HEK293 (cell line): Measurements from ENCODE around the gene MYL6B.

ENCODE experiments used
- GLI4 ChIP-seq: fragments of 450-650 bp; formaldehyde crosslinking; IDR thresholded peaks from 2 replicates; pipeline ENCODE4 v1.5.1; 2016; ENCODE audit warnings: missing biosample characterization, missing genetic modification characterization
- IKZF3 ChIP-seq: fragments of 450-650 bp; IDR thresholded peaks from 2 replicates; pipeline ENCODE4 v1.5.0; 2018; ENCODE audit warnings: missing biosample characterization, mild to moderate bottlenecking, missing genetic modification characterization, moderate library complexity
- ZBTB7A ChIP-seq: fragments of 450-650 bp; formaldehyde crosslinking; IDR thresholded peaks from 2 replicates; pipeline ENCODE4 v1.5.1; 2016; ENCODE audit warnings: low read depth, missing biosample characterization, missing genetic modification characterization
- ZFP41 ChIP-seq: fragments of 450-650 bp; formaldehyde crosslinking; IDR thresholded peaks from 2 replicates; pipeline ENCODE4 v1.5.1; 2016; ENCODE audit warnings: missing biosample characterization, missing genetic modification characterization, borderline replicate concordance
- ZNF132 ChIP-seq: fragments of 450-650 bp; formaldehyde crosslinking; IDR thresholded peaks from 2 replicates; pipeline ENCODE4 v1.5.1; 2017; ENCODE audit warnings: missing biosample characterization, missing genetic modification characterization, borderline replicate concordance
- ZNF146 ChIP-seq: fragments of 450-650 bp; formaldehyde crosslinking; IDR thresholded peaks from 2 replicates; pipeline ENCODE4 v1.5.1; 2016; ENCODE audit warnings: missing biosample characterization, missing genetic modification characterization
- ZNF157 ChIP-seq: fragments of 450-650 bp; formaldehyde crosslinking; IDR thresholded peaks from 2 replicates; pipeline ENCODE4 v1.5.1; 2016; ENCODE audit warnings: missing biosample characterization, missing genetic modification characterization
- ZNF23 ChIP-seq: fragments of 450-650 bp; formaldehyde crosslinking; IDR thresholded peaks from 2 replicates; pipeline ENCODE4 v1.5.1; 2016; ENCODE audit warnings: missing biosample characterization, missing genetic modification characterization, borderline replicate concordance
- ZNF37A ChIP-seq: fragments of 450-650 bp; IDR thresholded peaks from 2 replicates; pipeline ENCODE4 v1.5.1; 2018; ENCODE audit warnings: missing biosample characterization, missing genetic modification characterization
- ZNF394 ChIP-seq: fragments of 450-650 bp; formaldehyde crosslinking; IDR thresholded peaks from 2 replicates; pipeline ENCODE4 v1.5.1; 2016; ENCODE audit warnings: missing biosample characterization, missing genetic modification characterization, mild to moderate bottlenecking, moderate library complexity, borderline replicate concordance
- ZNF473 ChIP-seq: fragments of 450-650 bp; formaldehyde crosslinking; IDR thresholded peaks from 2 replicates; pipeline ENCODE4 v1.5.1; 2017; ENCODE audit warnings: missing biosample characterization, missing genetic modification characterization
- ZNF514 ChIP-seq: fragments of 450-650 bp; formaldehyde crosslinking; IDR thresholded peaks from 2 replicates; pipeline ENCODE4 v1.5.1; 2016; ENCODE audit warnings: missing biosample characterization, missing genetic modification characterization
- ZNF558 ChIP-seq: fragments of 450-650 bp; formaldehyde crosslinking; IDR thresholded peaks from 2 replicates; pipeline ENCODE4 v1.5.1; 2016; ENCODE audit warnings: missing biosample characterization, missing genetic modification characterization
- ZNF561 ChIP-seq: fragments of 450-650 bp; IDR thresholded peaks from 2 replicates; pipeline ENCODE4 v1.5.1; 2018; ENCODE audit warnings: missing biosample characterization, missing genetic modification characterization, borderline replicate concordance
- ZNF654 ChIP-seq: fragments of 450-650 bp; formaldehyde crosslinking; IDR thresholded peaks from 2 replicates; pipeline ENCODE4 v1.5.1; 2016; ENCODE audit warnings: low read depth, missing biosample characterization, missing genetic modification characterization
- ZNF76 ChIP-seq: fragments of 450-650 bp; formaldehyde crosslinking; IDR thresholded peaks from 2 replicates; pipeline ENCODE4; 2016; ENCODE audit warnings: low read depth, missing biosample characterization, missing genetic modification characterization, borderline replicate concordance
- ZNF785 ChIP-seq: fragments of 450-650 bp; formaldehyde crosslinking; IDR thresholded peaks from 2 replicates; pipeline ENCODE4 v1.5.1; 2016; ENCODE audit warnings: missing biosample characterization, missing genetic modification characterization
- TF ChIP-seq, protein P1 (sequence below): fragments of 450-650 bp; formaldehyde crosslinking; IDR thresholded peaks from 2 replicates; pipeline ENCODE4 v1.5.1; 2017; ENCODE audit warnings: missing biosample characterization, missing genetic modification characterization
- TF ChIP-seq, protein P2 (sequence below): fragments of 450-650 bp; formaldehyde crosslinking; IDR thresholded peaks from 2 replicates; pipeline ENCODE4 v1.5.1; 2016; ENCODE audit warnings: missing biosample characterization, missing genetic modification characterization
- TF ChIP-seq, protein P3 (sequence below): fragments of 450-650 bp; formaldehyde crosslinking; conservative IDR thresholded peaks from 2 replicates; pipeline ENCODE4 v1.5.1; 2016; ENCODE audit warnings: low read depth, missing biosample characterization, missing genetic modification characterization
- TF ChIP-seq, protein P4 (sequence below): fragments of 450-650 bp; formaldehyde crosslinking; IDR thresholded peaks from 2 replicates; pipeline ENCODE4 v1.5.1; 2016; ENCODE audit warnings: missing biosample characterization, missing genetic modification characterization
- TF ChIP-seq, protein P5 (sequence below): fragments of 450-650 bp; formaldehyde crosslinking; IDR thresholded peaks from 2 replicates; pipeline ENCODE4 v1.5.0; 2017; ENCODE audit warnings: missing biosample characterization, missing genetic modification characterization, borderline replicate concordance
- TF ChIP-seq, protein P6 (sequence below): fragments of 450-650 bp; formaldehyde crosslinking; IDR thresholded peaks from 2 replicates; pipeline ENCODE4 v1.5.1; 2016; ENCODE audit warnings: missing biosample characterization, missing genetic modification characterization

The MYL6B gene

DNA sequence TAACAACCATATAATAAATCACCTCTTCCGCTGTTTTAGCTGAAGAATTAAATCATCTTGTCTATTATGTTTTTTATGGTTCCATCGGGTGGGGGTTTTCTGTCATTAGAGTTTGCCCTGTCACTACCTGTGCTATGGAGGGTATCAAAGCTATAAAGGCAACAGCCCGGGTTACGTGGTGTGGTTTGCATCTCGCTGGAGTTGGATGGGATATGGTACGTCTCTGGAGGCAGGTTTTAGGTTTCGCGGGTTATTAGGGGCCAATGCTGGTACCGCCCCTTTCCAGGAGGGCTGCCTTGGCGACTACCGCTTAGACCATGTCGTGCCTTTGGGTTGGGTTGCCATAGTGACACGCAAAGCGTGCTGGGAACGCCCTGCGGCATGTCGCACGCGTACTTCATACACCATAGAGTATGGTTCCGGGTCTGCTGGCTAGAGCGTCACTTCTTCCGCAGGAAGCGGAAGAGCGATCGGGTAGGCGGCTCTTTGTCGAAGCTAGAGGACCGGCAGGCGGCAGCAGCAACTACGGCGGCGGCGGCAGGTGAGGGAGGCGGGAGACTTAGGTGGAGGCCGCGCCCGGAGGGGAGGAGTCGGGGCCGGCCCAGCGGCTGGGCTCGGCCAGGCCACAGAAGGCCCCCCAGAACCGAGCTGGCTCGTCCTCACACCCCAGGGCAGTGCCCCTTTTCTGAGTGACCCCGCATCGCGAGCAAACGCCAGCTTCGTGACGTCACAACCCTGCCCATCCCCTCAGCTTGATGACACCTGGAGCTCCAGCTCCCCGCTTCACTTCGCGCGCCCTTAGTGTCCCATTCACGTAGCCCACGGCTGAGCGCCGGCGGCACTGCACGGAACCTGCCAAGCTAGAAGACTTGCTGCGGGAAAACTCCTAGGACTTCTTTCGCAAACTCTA, 34.4 kb upstream of the MYL6B start, which contains the start of gene ZC3H10 (continued):
- no peak for TF ChIP-seq ZNF23 (tag by site-specific recombination)
- TF ChIP-seq, protein P1, sequence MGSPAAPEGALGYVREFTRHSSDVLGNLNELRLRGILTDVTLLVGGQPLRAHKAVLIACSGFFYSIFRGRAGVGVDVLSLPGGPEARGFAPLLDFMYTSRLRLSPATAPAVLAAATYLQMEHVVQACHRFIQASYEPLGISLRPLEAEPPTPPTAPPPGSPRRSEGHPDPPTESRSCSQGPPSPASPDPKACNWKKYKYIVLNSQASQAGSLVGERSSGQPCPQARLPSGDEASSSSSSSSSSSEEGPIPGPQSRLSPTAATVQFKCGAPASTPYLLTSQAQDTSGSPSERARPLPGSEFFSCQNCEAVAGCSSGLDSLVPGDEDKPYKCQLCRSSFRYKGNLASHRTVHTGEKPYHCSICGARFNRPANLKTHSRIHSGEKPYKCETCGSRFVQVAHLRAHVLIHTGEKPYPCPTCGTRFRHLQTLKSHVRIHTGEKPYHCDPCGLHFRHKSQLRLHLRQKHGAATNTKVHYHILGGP (tag by site-specific recombination) = no peak
- 0 out of 2 replicates have a peak, but pooled peaks have one; percentile 8 for TF ChIP-seq ZNF146 (tag by site-specific recombination)
- no peak for TF ChIP-seq ZNF473
- no peak for TF ChIP-seq ZNF37A
- TF ChIP-seq, protein P2, sequence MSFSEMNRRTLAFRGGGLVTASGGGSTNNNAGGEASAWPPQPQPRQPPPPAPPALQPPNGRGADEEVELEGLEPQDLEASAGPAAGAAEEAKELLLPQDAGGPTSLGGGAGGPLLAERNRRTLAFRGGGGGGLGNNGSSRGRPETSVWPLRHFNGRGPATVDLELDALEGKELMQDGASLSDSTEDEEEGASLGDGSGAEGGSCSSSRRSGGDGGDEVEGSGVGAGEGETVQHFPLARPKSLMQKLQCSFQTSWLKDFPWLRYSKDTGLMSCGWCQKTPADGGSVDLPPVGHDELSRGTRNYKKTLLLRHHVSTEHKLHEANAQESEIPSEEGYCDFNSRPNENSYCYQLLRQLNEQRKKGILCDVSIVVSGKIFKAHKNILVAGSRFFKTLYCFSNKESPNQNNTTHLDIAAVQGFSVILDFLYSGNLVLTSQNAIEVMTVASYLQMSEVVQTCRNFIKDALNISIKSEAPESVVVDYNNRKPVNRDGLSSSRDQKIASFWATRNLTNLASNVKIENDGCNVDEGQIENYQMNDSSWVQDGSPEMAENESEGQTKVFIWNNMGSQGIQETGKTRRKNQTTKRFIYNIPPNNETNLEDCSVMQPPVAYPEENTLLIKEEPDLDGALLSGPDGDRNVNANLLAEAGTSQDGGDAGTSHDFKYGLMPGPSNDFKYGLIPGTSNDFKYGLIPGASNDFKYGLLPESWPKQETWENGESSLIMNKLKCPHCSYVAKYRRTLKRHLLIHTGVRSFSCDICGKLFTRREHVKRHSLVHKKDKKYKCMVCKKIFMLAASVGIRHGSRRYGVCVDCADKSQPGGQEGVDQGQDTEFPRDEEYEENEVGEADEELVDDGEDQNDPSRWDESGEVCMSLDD = peak; percentile 93
- peak; percentile 34 for TF ChIP-seq ZNF561
- TF ChIP-seq ZNF654 (tag by site-specific recombination) = peak; percentile 10; the same call in 1 of the 2 replicates
- TF ChIP-seq, protein P3, sequence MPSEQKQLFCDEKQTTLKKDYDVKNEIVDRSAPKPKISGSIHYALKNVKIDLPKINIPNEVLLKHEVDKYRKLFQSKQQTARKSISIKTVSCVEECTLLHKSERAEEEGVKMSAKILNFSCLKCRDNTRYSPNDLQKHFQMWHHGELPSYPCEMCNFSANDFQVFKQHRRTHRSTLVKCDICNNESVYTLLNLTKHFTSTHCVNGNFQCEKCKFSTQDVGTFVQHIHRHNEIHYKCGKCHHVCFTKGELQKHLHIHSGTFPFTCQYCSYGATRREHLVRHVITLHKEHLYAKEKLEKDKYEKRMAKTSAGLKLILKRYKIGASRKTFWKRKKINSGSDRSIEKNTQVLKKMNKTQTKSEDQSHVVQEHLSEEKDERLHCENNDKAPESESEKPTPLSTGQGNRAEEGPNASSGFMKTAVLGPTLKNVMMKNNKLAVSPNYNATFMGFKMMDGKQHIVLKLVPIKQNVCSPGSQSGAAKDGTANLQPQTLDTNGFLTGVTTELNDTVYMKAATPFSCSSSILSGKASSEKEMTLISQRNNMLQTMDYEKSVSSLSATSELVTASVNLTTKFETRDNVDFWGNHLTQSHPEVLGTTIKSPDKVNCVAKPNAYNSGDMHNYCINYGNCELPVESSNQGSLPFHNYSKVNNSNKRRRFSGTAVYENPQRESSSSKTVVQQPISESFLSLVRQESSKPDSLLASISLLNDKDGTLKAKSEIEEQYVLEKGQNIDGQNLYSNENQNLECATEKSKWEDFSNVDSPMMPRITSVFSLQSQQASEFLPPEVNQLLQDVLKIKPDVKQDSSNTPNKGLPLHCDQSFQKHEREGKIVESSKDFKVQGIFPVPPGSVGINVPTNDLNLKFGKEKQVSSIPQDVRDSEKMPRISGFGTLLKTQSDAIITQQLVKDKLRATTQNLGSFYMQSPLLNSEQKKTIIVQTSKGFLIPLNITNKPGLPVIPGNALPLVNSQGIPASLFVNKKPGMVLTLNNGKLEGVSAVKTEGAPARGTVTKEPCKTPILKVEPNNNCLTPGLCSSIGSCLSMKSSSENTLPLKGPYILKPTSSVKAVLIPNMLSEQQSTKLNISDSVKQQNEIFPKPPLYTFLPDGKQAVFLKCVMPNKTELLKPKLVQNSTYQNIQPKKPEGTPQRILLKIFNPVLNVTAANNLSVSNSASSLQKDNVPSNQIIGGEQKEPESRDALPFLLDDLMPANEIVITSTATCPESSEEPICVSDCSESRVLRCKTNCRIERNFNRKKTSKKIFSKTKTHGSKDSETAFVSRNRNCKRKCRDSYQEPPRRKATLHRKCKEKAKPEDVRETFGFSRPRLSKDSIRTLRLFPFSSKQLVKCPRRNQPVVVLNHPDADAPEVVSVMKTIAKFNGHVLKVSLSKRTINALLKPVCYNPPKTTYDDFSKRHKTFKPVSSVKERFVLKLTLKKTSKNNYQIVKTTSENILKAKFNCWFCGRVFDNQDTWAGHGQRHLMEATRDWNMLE (tag by site-specific recombination) = peak; percentile 99
- TF ChIP-seq ZNF785 = no peak
- TF ChIP-seq, protein P4, sequence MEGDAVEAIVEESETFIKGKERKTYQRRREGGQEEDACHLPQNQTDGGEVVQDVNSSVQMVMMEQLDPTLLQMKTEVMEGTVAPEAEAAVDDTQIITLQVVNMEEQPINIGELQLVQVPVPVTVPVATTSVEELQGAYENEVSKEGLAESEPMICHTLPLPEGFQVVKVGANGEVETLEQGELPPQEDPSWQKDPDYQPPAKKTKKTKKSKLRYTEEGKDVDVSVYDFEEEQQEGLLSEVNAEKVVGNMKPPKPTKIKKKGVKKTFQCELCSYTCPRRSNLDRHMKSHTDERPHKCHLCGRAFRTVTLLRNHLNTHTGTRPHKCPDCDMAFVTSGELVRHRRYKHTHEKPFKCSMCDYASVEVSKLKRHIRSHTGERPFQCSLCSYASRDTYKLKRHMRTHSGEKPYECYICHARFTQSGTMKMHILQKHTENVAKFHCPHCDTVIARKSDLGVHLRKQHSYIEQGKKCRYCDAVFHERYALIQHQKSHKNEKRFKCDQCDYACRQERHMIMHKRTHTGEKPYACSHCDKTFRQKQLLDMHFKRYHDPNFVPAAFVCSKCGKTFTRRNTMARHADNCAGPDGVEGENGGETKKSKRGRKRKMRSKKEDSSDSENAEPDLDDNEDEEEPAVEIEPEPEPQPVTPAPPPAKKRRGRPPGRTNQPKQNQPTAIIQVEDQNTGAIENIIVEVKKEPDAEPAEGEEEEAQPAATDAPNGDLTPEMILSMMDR (tag by site-specific recombination) = peak; percentile 99
- TF ChIP-seq ZBTB7A (tag by site-specific recombination) = no peak; the same call in 1 of the 2 replicates
- TF ChIP-seq GLI4 (tag by site-specific recombination) = no peak
- TF ChIP-seq ZNF76 (tag by site-specific recombination) = peak; percentile 97
- no peak for TF ChIP-seq ZFP41
- TF ChIP-seq, protein P5, sequence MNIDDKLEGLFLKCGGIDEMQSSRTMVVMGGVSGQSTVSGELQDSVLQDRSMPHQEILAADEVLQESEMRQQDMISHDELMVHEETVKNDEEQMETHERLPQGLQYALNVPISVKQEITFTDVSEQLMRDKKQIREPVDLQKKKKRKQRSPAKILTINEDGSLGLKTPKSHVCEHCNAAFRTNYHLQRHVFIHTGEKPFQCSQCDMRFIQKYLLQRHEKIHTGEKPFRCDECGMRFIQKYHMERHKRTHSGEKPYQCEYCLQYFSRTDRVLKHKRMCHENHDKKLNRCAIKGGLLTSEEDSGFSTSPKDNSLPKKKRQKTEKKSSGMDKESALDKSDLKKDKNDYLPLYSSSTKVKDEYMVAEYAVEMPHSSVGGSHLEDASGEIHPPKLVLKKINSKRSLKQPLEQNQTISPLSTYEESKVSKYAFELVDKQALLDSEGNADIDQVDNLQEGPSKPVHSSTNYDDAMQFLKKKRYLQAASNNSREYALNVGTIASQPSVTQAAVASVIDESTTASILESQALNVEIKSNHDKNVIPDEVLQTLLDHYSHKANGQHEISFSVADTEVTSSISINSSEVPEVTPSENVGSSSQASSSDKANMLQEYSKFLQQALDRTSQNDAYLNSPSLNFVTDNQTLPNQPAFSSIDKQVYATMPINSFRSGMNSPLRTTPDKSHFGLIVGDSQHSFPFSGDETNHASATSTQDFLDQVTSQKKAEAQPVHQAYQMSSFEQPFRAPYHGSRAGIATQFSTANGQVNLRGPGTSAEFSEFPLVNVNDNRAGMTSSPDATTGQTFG (tag by site-specific recombination) = no peak
- no peak for TF ChIP-seq ZNF157 (tag by site-specific recombination)
- TF ChIP-seq ZNF514 (tag by site-specific recombination) = no peak
- TF ChIP-seq ZNF558 = peak; percentile 62; the same call in 1 of the 2 replicates
- TF ChIP-seq, protein P6, sequence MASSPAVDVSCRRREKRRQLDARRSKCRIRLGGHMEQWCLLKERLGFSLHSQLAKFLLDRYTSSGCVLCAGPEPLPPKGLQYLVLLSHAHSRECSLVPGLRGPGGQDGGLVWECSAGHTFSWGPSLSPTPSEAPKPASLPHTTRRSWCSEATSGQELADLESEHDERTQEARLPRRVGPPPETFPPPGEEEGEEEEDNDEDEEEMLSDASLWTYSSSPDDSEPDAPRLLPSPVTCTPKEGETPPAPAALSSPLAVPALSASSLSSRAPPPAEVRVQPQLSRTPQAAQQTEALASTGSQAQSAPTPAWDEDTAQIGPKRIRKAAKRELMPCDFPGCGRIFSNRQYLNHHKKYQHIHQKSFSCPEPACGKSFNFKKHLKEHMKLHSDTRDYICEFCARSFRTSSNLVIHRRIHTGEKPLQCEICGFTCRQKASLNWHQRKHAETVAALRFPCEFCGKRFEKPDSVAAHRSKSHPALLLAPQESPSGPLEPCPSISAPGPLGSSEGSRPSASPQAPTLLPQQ (tag by site-specific recombination) = peak; percentile 86
- TF ChIP-seq ZNF394 (tag by site-specific recombination) = peak; percentile 81
- TF ChIP-seq ZNF132 (tag by site-specific recombination) = no peak
- TF ChIP-seq IKZF3 (tag by site-specific recombination) = peak; percentile 57
